ENCODE data around the gene CNDP1.

CNDP1 gene

GRCh38 chr18:74528478-74528877, 5.8 kb upstream of the CNDP1 start:
- TF ChIP-seq, protein P1, sequence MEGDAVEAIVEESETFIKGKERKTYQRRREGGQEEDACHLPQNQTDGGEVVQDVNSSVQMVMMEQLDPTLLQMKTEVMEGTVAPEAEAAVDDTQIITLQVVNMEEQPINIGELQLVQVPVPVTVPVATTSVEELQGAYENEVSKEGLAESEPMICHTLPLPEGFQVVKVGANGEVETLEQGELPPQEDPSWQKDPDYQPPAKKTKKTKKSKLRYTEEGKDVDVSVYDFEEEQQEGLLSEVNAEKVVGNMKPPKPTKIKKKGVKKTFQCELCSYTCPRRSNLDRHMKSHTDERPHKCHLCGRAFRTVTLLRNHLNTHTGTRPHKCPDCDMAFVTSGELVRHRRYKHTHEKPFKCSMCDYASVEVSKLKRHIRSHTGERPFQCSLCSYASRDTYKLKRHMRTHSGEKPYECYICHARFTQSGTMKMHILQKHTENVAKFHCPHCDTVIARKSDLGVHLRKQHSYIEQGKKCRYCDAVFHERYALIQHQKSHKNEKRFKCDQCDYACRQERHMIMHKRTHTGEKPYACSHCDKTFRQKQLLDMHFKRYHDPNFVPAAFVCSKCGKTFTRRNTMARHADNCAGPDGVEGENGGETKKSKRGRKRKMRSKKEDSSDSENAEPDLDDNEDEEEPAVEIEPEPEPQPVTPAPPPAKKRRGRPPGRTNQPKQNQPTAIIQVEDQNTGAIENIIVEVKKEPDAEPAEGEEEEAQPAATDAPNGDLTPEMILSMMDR (IDR thresholded peaks at IDR 0.05): no peak

DNA sequence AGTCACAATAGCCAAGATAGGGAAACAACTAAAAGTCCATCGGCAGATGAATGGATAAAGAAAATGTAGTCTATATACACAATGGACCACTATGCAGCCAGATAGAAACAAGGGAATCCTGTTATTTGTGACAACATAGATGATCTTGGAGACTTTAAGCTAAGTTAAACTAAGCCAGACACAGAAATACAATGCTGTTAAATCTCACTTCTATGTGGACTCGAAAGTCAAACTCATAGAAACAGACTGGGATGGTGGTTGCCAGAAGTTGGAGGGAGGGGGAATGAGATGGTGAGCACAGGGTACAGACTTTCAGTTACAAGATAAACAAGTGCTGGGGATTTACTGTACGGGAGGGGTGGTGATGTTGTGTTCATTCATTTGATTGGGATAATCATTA, 5.4 kb upstream of the CNDP1 start:
- TF ChIP-seq, protein P1 (IDR thresholded peaks at IDR 0.05): no peak
- Histone ChIP-seq H3K27me3 (ENCODE audit: control insufficient read depth, insufficient read depth, low read length) (no peaks in the 10 kb centered on the region), H2AFZ (no peak overlapping the region), H3K27ac (no peak overlapping the region), H3K36me3 (ENCODE audit: control insufficient read depth, insufficient read depth, low read length) (no peaks in the 10 kb centered on the region), H3K79me2 (no peaks in the 10 kb centered on the region), H3K4me1 (no peaks in the 10 kb centered on the region), H3K9me3 (ENCODE audit: control insufficient read depth, low read length) (no peaks in the 10 kb centered on the region), H3K4me3 (ENCODE audit: low read depth, low read length) (no peak overlapping the region), H3K4me2 (ENCODE audit: low read length) (no peak overlapping the region), H3K9ac (no peak overlapping the region)

More at GRCh38 chr18:74528478-74528877, 5.8 kb upstream of the CNDP1 start:
- no peaks in the 10 kb centered on the region for H3K9me3 ChIP-seq (ENCODE audit: control insufficient read depth, low read length)
- H3K27ac ChIP-seq: no peak overlapping the region
- H3K36me3 ChIP-seq (ENCODE audit: control insufficient read depth, insufficient read depth, low read length): no peaks in the 10 kb centered on the region
- no peak overlapping the region for H3K9ac ChIP-seq
- H3K27me3 ChIP-seq (ENCODE audit: control insufficient read depth, insufficient read depth, low read length): no peaks in the 10 kb centered on the region
- H3K4me1 ChIP-seq: no peaks in the 10 kb centered on the region
- H3K4me3 ChIP-seq (ENCODE audit: low read depth, low read length): no peak overlapping the region
- H3K4me2 ChIP-seq (ENCODE audit: low read length): no peak overlapping the region
- H2AFZ ChIP-seq: no peak overlapping the region
- H3K79me2 ChIP-seq: no peaks in the 10 kb centered on the region

- no peaks in the 10 kb centered on the region for H3K27me3 ChIP-seq (ENCODE audit: control insufficient read depth, insufficient read depth, low read length)
- no peak overlapping the region for H3K4me2 ChIP-seq (ENCODE audit: low read length)
- H3K4me1 ChIP-seq: no peaks in the 10 kb centered on the region
- H3K9ac ChIP-seq: no peak overlapping the region
- no peaks in the 10 kb centered on the region for H3K36me3 ChIP-seq (ENCODE audit: control insufficient read depth, insufficient read depth, low read length)
- TF ChIP-seq, protein P1 (IDR thresholded peaks at IDR 0.05): no peak
- no peaks in the 10 kb centered on the region for H3K79me2 ChIP-seq
- H3K27ac ChIP-seq: no peak overlapping the region
- H2AFZ ChIP-seq: no peak overlapping the region
- no peaks in the 10 kb centered on the region for H3K9me3 ChIP-seq (ENCODE audit: control insufficient read depth, low read length)
- H3K4me3 ChIP-seq (ENCODE audit: low read depth, low read length): no peak overlapping the region
Observed at GRCh38 chr18:74529378-74529777, 4.9 kb upstream of the CNDP1 start.

DNA sequence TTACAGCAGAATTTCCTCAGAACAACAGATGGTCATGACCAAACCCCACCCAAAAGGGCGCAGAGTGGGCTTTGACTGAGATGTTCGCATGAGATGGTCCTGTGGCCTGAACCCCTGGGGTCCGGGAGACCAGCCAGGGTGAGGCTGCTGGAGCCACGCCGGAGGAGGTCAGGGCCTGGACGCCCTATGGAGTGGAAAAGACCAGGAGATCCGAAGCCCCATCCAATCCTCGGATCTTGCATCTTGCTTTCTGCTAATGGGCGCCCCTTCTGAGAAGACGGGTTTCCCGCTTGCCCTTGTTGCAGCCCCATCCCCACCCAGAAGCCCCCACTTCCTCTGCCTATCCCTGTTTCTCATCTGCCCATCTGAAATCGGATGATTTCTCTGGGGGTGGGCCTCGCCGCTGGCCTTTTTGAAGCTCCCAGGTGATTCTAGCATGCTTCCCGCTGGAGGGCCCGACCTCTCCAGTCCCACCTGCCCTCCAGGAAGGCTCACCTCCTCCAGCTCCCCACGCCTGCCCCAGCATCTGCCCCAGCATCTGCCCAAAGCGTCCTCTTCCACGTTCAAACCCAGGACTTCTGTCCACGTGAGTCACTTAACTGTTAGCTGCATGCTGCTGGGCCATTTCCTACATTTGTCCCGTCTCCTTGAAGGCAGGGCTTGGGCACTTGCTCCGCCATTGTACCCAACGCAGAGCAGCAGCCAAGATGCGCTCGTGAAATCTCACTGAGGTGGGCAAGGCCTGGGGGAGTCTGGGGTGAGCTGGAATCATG, 4.3 kb upstream of the CNDP1 start:
- no peak overlapping the region for H2AFZ ChIP-seq
- H3K9me3 ChIP-seq (ENCODE audit: control insufficient read depth, low read length): no peaks in the 10 kb centered on the region
- no peaks in the 10 kb centered on the region for H3K79me2 ChIP-seq
- TF ChIP-seq, protein P1 (IDR thresholded peaks at IDR 0.05): no peak
- no peak overlapping the region for H3K27ac ChIP-seq
- no peaks in the 10 kb centered on the region for H3K36me3 ChIP-seq (ENCODE audit: control insufficient read depth, insufficient read depth, low read length)
- H3K4me2 ChIP-seq (ENCODE audit: low read length): no peak overlapping the region
- H3K4me1 ChIP-seq: no peaks in the 10 kb centered on the region
- no peaks in the 10 kb centered on the region for H3K27me3 ChIP-seq (ENCODE audit: control insufficient read depth, insufficient read depth, low read length)
- H3K4me3 ChIP-seq (ENCODE audit: low read depth, low read length): no peak overlapping the region
- no peak overlapping the region for H3K9ac ChIP-seq

- Histone ChIP-seq H3K9me3 (ENCODE audit: control insufficient read depth, low read length) (no peaks in the 10 kb centered on the region), H3K79me2 (no peaks in the 10 kb centered on the region), H3K27ac (no peak overlapping the region), H3K4me2 (ENCODE audit: low read length) (no peak overlapping the region), H3K4me3 (ENCODE audit: low read depth, low read length) (no peak overlapping the region), H2AFZ (no peak overlapping the region), H3K4me1 (no peaks in the 10 kb centered on the region), H3K36me3 (ENCODE audit: control insufficient read depth, insufficient read depth, low read length) (no peaks in the 10 kb centered on the region), H3K27me3 (ENCODE audit: control insufficient read depth, insufficient read depth, low read length) (no peaks in the 10 kb centered on the region), H3K9ac (no peak overlapping the region)
- TF ChIP-seq, protein P1 (IDR thresholded peaks at IDR 0.05): no peak
Observed at GRCh38 chr18:74530584-74530862, 3.8 kb upstream of the CNDP1 start.

All from parathyroid adenoma (tissue), 2 donors.